Measurements from ENCODE around the gene SPATA32.
A peak's percentile ranks its signal among the peaks of the same experiment; 100 is the strongest.
"Not testable (repeated sequence)": the region's sequence is repeated elsewhere in the genome, so short reads cannot be mapped to it uniquely, and the experiment has no call there.

SPATA32 gene

GRCh38 chr17:45255358-45255757, 6.5 kb downstream of the SPATA32 start:
- in situ Hi-C loops (cut with MboI; ENCODE audit: low pct_unique_long_range_greater_than_20kb, low sequenced_read_pairs), result no loop called here
- DNase-seq, result no peak

- in situ Hi-C loops (cut with MboI; ENCODE audit: low pct_unique_long_range_greater_than_20kb, low sequenced_read_pairs), result no loop called here
- DNase-seq, result no peak
These were observed 8.0 kb downstream of the SPATA32 start for GRCh38 chr17:45253879-45254278.

GRCh38 chr17:45253237-45253636, 8.7 kb downstream of the SPATA32 start:
- in situ Hi-C loops (cut with MboI; ENCODE audit: low pct_unique_long_range_greater_than_20kb, low sequenced_read_pairs); DNase-seq: not testable (repeated sequence)

DNA sequence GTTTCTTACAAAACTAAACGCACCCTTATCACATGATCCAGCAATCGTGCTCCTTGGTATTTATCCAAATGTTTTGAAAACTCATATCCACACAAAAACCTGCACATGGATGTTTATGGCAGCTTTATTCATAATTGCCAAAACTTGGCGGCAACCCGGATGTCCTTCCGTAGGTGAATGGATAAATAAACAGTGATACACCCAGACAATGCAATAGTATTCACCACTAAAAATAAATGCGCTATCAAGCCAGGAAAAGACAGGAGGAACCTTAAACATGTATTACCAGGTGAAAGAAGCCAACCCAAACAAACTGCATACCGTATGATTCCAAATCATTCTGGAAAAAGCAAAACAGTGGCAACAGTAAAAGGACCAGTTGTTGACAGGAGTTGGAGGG, 10.0 kb downstream of the SPATA32 start:
- DNase-seq, result no peak
- in situ Hi-C loops (cut with MboI; ENCODE audit: low pct_unique_long_range_greater_than_20kb, low sequenced_read_pairs), result no loop called here

DNA sequence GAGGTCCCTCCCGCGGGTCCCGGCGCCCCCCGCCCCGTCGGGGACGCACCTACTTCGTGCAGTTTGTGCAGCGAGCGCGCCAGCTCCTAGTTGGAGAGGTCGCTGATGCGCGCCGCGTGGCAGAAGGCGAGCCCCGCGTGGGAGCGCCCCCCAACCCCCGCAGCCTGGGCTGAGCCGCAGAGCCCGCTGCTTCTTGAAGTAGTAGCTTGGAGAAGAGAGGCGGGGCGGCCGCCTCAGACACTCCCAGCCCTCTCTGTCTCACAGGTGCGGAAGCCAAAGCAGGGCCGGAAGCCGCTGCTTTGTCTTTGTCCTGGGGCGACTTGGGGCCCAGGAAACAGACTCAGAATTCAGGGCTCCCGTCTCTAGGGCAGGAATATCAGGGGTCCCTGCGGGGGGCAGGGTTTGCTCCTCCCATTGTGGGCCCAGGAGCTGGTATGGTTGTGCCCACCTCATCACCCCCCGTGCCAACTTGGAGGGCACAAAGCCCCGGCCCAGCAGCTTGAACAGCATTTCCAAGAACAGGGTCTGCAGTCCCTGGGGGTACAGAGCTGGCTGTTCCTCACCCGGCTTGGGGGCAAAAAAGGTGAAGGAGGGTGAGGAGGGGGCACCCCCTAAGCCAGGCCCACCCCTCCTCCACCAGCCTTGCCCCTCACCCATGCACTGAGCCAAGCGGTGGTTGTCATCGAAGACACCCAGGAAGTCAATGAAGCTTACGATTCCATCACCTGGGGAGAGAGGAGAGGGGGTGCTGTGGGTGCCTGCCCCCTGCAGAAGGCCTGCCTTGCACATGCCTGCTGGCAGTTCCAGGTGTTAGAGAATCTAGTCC, 13.5 kb downstream of the SPATA32 start:
- in situ Hi-C loops (cut with MboI; ENCODE audit: low pct_unique_long_range_greater_than_20kb, low sequenced_read_pairs), result no loop called here

GRCh38 chr17:45247429-45248131, 14.3 kb downstream of the SPATA32 start:
- DNase-seq, result peak; percentile 74
- in situ Hi-C loops (cut with MboI; ENCODE audit: low pct_unique_long_range_greater_than_20kb, low sequenced_read_pairs), result no loop called here

More for the DNA sequence above, 13.5 kb downstream of the SPATA32 start:
- DNase-seq, result peak; percentile 40

DNA sequence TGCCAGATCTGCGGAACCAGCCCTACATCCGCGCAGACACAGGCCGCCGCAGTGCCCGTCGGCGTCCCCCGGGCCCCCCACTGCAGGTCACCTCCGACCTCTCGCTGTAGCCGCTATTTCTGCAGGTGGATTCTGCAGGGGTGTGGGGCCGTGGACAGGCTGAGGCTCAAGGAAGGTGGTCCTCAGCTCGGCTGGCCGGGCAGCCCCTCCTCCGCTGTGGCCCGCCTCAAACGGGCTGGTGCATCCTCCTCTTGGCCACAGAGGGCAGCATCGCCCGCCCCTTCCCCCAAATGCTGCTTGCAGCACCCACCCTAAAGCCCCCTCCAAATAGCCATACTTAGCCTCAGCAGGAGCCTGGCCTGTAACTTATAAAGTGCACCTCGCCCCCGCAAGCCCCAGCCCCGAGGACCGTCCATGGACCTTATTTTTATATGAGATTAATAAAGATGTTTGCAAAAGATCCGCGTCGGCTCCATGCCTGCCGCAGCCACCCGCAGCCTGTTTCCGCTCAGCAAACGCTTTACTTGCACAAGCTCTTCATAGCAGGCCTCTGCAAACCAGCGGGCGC, 14.9 kb downstream of the SPATA32 start:
- in situ Hi-C loops (cut with MboI; ENCODE audit: low pct_unique_long_range_greater_than_20kb, low sequenced_read_pairs), result no loop called here
- peak; percentile 21 for DNase-seq

DNA sequence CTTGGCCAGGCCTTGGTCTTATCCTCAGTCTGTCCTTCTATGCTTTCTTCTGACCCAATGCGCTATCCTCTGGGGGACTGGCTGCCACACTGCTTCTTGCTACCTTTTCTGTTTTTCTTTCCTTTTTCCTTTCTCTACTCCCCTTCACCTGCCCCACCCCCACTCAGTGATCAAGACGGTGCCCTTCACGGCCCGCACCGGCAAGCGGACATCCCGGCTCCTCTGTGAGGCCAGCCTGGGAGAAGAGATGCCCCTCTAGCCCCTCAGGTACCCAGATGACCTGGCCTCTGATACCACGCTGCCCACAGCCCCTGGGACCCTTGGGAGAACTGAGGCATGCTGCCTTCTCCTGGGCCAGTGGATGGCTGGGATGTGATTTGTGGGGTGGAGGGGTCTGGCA, 15.6 kb downstream of the SPATA32 start:
- no peak for DNase-seq
- in situ Hi-C loops (cut with MboI; ENCODE audit: low pct_unique_long_range_greater_than_20kb, low sequenced_read_pairs), result no loop called here

GRCh38 chr17:45244725-45245656, 16.9 kb downstream of the SPATA32 start:
- no peak for DNase-seq
- in situ Hi-C loops (cut with MboI; ENCODE audit: low pct_unique_long_range_greater_than_20kb, low sequenced_read_pairs), result no loop called here

GRCh38 chr17:45243750-45244149, 18.1 kb downstream of the SPATA32 start:
- DNase-seq, result no peak

GRCh38 chr17:45242029-45242414, 19.9 kb downstream of the SPATA32 start:
- no peak for DNase-seq
- in situ Hi-C loops (cut with MboI; ENCODE audit: low pct_unique_long_range_greater_than_20kb, low sequenced_read_pairs), result no loop called here

More at GRCh38 chr17:45243750-45244149, 18.1 kb downstream of the SPATA32 start:
- in situ Hi-C loops (cut with MboI; ENCODE audit: low pct_unique_long_range_greater_than_20kb, low sequenced_read_pairs), result no loop called here

- in situ Hi-C loops (cut with MboI; ENCODE audit: low pct_unique_long_range_greater_than_20kb, low sequenced_read_pairs), result no loop called here
- DNase-seq, result no peak
These were observed 20.4 kb downstream of the SPATA32 start for GRCh38 chr17:45241328-45242028.

- DNase-seq, result no peak
- in situ Hi-C loops (cut with MboI; ENCODE audit: low pct_unique_long_range_greater_than_20kb, low sequenced_read_pairs), result no loop called here
These were observed 21.0 kb downstream of the SPATA32 start for GRCh38 chr17:45240905-45241327.

- no peak for DNase-seq
- in situ Hi-C loops (cut with MboI; ENCODE audit: low pct_unique_long_range_greater_than_20kb, low sequenced_read_pairs), result no loop called here
These were observed 23.6 kb downstream of the SPATA32 start for GRCh38 chr17:45238155-45238774.

GRCh38 chr17:45237686-45238085, 24.2 kb downstream of the SPATA32 start:
- DNase-seq, result no peak
- in situ Hi-C loops (cut with MboI; ENCODE audit: low pct_unique_long_range_greater_than_20kb, low sequenced_read_pairs), result no loop called here

DNA sequence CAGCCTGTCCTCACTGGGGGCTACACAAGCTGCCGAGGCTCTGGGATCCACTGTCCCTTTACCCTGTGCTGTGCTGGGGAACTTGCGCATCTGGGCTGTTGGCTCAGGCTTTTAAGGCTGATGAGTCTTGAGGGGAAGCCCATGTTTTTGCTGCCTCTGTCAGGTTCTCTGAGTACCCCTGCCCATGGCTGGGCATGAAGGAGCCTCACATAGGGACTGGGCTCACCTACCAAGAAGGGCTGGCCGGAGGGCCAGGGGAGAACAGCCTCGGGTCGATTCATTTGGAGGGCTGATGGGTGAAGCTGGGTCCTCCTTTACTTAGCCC, 25.6 kb downstream of the SPATA32 start:
- no peak for DNase-seq
- in situ Hi-C loops (cut with MboI; ENCODE audit: low pct_unique_long_range_greater_than_20kb, low sequenced_read_pairs), result no loop called here

- in situ Hi-C loops (cut with MboI; ENCODE audit: low pct_unique_long_range_greater_than_20kb, low sequenced_read_pairs), result no loop called here
- DNase-seq, result peak; percentile 89
These were observed 26.2 kb downstream of the SPATA32 start for GRCh38 chr17:45235416-45236281.
